Mesothelial cell of epicardium (in vitro differentiated cells): Measurements from ENCODE around the gene PDE4D. TPM values are rescaled to one million over a fixed set of nuclear protein-coding genes. Genes with fewer than 3 reads are reported as not detected.
A peak's percentile ranks its signal among the peaks of the same experiment; 100 is the strongest.

Experiments used
- DNase-seq, 2 experiments: peaks; one replicate each; pipeline ENCODE4 v3.0.0; 2021; ENCODE audit warnings: low spot score in 2 of 2; ENCODE audit not compliant: unreplicated experiment in 2 of 2
- H3K27ac Mint-ChIP-seq: 2 replicates; pipeline ENCODE4 v1.8.0; 2021; ENCODE audit warnings: mixed read lengths
- H3K27me3 Mint-ChIP-seq: 2 replicates; pipeline ENCODE4 v1.8.0; 2021; ENCODE audit warnings: low read depth, mixed read lengths
- H3K36me3 Mint-ChIP-seq: 2 replicates; pipeline ENCODE4 v1.8.0; 2021; ENCODE audit warnings: mixed read lengths
- H3K4me1 Mint-ChIP-seq: 2 replicates; pipeline ENCODE4 v1.8.0; 2021; ENCODE audit warnings: mixed read lengths
- H3K4me3 Mint-ChIP-seq: 2 replicates; pipeline ENCODE4 v1.8.0; 2021; ENCODE audit warnings: mild to moderate bottlenecking, moderate library complexity, mixed read lengths
- H3K9me3 Mint-ChIP-seq: 2 replicates; pipeline ENCODE4 v1.8.0; 2021; ENCODE audit warnings: mixed read lengths
- total RNA-seq: library from RNA; stranded (reverse); gene quantifications from 3 replicates; pipeline ENCODE4 v1.2.1, GENCODE V29; 2021
- TF ChIP-seq, protein P1 (sequence below): fragments of 200-600 bp; sonication (generic); IDR thresholded peaks from one replicate; pipeline ENCODE4 v1.5.0; 2021; ENCODE audit warnings: antibody characterized with exemption; ENCODE audit not compliant: unreplicated experiment

The PDE4D gene
- total RNA-seq, 1 donor from 2014 or later, result 105 TPM

DNA sequence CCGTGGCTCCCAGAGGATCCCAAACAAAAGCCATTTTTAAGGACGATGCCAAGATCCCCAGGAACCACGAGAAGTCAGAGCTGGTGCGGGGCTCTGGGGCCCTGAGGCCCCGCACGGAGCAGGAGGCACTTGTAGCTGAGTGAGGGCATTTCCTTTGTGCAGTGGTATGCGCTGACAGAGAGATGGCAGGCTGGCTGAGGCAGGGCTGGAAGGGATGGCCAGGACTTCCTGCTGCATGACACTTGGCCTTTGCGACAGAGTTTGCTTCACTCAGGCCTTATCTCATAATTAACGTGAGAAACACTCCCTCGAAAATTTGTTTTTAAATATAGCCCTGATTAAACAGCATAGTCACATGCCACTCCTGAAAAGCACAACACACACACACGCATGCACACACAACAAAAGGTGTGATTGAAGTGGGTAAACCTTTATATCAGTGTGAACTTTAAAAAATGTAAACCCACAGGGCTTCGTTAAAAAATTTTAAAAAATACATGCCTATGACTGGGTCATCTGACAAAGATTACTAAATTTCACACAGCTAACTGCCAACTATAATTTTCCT lies 536.6 kb downstream of the PDE4D start:
- Mint-ChIP-seq H3K9me3 (no peaks in the 10 kb centered on the region), H3K36me3 (no peaks in the 10 kb centered on the region), H3K27me3 (no peaks in the 10 kb centered on the region), H3K4me3 (peak overlapping the region; percentile 38), H3K27ac (peak overlapping the region; percentile 94), H3K4me1 (peaks cover 80% of the 10 kb centered on the region)
- DNase-seq, result no peak
- TF ChIP-seq, protein P1, sequence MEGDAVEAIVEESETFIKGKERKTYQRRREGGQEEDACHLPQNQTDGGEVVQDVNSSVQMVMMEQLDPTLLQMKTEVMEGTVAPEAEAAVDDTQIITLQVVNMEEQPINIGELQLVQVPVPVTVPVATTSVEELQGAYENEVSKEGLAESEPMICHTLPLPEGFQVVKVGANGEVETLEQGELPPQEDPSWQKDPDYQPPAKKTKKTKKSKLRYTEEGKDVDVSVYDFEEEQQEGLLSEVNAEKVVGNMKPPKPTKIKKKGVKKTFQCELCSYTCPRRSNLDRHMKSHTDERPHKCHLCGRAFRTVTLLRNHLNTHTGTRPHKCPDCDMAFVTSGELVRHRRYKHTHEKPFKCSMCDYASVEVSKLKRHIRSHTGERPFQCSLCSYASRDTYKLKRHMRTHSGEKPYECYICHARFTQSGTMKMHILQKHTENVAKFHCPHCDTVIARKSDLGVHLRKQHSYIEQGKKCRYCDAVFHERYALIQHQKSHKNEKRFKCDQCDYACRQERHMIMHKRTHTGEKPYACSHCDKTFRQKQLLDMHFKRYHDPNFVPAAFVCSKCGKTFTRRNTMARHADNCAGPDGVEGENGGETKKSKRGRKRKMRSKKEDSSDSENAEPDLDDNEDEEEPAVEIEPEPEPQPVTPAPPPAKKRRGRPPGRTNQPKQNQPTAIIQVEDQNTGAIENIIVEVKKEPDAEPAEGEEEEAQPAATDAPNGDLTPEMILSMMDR, result no peak

DNA sequence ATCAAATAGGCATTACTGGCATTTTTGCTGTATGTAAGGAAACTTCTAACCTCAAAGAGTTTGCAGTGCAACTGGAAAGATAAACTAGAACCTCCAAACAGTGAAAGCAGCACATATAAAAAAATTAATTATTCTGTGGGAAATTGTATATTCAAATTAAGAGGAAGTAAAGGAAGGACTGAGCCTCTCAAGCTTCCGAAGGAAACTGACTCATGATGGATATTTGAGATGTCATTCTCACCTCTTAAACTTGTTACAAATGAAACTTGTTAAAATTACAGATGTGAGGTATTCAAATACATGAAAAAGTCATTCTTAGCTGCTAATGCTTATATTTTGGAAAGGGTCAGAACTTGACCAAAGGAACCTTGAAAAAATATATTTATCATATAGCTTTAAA lies 538.7 kb downstream of the PDE4D start:
- TF ChIP-seq, protein P1, result no peak
- Mint-ChIP-seq H3K4me3 (no peak overlapping the region), H3K4me1 (peaks cover 79% of the 10 kb centered on the region), H3K36me3 (no peaks in the 10 kb centered on the region), H3K27me3 (no peaks in the 10 kb centered on the region), H3K9me3 (no peaks in the 10 kb centered on the region), H3K27ac (peak overlapping the region; percentile 43)
- no peak for DNase-seq

DNA sequence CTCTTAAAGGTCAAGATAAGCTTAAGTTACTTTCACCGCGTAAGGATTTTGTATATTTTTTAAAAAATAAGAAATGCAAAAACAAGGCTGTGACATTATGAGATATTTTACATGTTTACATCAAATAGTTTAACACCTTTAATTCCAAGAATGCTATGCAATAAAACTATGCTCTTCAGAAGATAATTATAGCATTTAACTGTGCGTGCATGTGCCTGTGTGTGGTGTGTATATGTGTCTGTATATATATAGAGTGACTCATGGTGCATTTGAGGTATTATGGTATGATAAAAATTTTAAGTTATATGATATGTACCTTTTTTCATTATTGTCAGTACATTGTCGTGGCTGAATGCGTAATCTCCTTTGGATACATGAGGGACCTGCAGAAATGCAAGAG lies 539.3 kb downstream of the PDE4D start:
- no peak overlapping the region for H3K4me3 Mint-ChIP-seq
- no peak for DNase-seq
- H3K27ac Mint-ChIP-seq, result peak overlapping the region; percentile 43
- no peaks in the 10 kb centered on the region for H3K36me3 Mint-ChIP-seq
- no peaks in the 10 kb centered on the region for H3K9me3 Mint-ChIP-seq
- H3K4me1 Mint-ChIP-seq, result peaks cover 79% of the 10 kb centered on the region
- no peaks in the 10 kb centered on the region for H3K27me3 Mint-ChIP-seq
- TF ChIP-seq, protein P1, result no peak

DNA sequence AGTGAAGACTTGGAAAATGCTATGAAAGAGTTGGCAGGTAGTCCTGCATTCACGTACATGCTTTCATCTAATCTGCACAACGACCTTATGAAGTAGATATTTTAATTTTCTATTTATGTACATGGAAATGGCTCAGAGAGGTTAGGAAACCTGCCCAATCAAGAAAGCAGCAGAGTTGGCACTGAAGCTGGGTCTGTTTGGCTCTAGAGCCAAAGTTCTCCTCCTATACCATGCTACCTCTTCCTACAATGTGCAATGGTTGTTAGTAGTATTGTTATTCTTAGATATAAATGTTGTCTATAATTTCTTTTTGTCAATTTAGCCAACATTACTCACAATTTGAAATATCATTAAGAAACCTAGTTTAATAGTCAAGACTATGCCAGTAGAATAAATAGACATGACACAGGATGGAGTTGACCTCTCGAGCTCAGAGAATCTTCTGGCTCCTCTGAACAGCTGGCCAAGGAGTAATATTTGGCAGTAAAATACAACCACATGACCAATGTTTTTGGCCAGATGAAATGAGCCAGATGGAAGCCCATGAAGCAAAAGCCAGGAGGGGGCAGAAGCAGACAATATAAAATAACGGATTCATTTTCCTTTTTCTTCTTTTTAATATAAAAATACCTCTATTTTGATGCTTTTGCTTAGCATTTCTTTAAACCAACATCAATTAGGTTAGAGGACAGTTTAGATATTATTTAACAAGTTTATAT lies 542.3 kb downstream of the PDE4D start:
- Mint-ChIP-seq H3K4me3 (no peak overlapping the region), H3K9me3 (no peaks in the 10 kb centered on the region), H3K36me3 (no peaks in the 10 kb centered on the region), H3K4me1 (peaks cover 75% of the 10 kb centered on the region), H3K27ac (peak overlapping the region; percentile 59), H3K27me3 (no peaks in the 10 kb centered on the region)
- TF ChIP-seq, protein P1, result no peak
- no peak for DNase-seq

- Mint-ChIP-seq H3K4me1 (peaks cover 76% of the 10 kb centered on the region), H3K27me3 (no peaks in the 10 kb centered on the region), H3K27ac (peak overlapping the region; percentile 81), H3K9me3 (peaks cover 2% of the 10 kb centered on the region), H3K4me3 (no peak overlapping the region), H3K36me3 (peaks cover 2% of the 10 kb centered on the region)
- no peak for DNase-seq
- TF ChIP-seq, protein P1, result no peak
These were observed 545.3 kb downstream of the PDE4D start for GRCh38 chr5:59348189-59348588.
